NCI-H2029 treated with DMSO at 0.1 percent for 48 hours (cell line): ENCODE measurements around the gene COL4A2.

Experiments used
- DNase-seq: peaks from one replicate; lab custom pipeline; 2025; lab: John Stamatoyannopoulos, UW

The COL4A2 gene

DNA sequence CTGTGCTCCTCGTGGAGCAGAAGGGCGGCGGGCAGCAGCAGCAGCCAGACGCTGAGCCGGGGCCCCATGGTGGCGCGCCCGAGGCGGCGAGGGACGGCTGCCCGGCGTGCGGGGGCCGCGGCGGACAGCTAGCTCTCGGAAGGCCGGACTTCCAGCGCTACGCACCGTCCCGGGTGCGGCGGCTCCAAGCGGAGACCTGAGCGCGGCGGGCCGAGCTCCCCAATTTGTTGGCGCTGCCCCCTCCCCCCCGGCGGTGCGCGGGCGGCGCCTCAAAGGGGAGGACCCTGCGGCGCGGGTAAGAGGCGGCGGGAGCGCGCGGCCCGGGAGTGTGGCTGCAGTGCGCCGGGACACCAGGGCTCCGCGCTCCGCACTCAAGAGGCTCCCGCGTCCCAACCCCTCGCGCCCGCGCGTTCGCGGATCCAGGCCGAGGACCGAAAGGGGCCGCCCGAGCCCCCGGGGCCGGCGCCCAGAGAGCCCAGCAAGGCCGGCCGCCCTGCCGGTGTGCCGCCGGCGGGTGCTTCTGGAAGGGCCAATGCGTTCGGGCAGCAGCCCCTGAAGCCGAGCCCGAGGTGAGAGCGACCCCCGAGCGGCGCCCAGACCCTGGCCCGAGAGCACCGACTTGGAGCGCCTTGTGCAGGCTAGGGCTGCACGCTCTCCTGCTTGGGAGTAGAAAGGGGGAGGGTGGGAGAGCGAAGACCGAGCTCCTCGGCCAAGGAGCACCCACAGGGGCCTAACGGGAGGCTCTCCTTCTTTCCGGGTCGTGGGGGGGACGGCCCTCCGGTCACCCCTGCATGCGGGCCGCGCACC, at the start of gene COL4A2, which contains the start of gene COL4A1:
COL4A2 (plus strand) TSS at position 325 of the 807 bp plus-strand sequence. CDS start 620 bp downstream, outside the sequence.
COL4A1 (minus strand) TSS at position 198 of the 807 bp plus-strand sequence; CDS start at position 68, 130 bp downstream.
- DNase-seq = no peak

DNA sequence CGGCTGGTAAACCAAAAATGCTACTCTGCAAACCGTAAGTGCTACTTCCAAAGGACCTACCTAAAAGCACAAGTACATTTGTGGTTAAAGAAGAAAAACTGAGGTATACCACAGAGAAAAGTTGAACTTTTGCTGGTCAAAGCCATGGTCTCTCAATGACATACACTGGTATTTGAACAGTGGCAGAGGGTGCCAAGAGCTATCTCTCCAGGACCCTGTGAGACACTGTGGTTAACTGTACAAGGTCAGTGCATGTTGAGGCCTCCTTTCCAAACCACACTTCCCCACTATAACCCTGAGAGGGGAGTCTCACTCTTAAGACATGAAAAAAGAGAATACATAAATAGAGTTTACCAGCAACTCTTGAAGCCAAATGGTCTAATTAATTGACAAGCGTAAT, 49.7 kb upstream of the COL4A2 start:
- no peak for DNase-seq

DNA sequence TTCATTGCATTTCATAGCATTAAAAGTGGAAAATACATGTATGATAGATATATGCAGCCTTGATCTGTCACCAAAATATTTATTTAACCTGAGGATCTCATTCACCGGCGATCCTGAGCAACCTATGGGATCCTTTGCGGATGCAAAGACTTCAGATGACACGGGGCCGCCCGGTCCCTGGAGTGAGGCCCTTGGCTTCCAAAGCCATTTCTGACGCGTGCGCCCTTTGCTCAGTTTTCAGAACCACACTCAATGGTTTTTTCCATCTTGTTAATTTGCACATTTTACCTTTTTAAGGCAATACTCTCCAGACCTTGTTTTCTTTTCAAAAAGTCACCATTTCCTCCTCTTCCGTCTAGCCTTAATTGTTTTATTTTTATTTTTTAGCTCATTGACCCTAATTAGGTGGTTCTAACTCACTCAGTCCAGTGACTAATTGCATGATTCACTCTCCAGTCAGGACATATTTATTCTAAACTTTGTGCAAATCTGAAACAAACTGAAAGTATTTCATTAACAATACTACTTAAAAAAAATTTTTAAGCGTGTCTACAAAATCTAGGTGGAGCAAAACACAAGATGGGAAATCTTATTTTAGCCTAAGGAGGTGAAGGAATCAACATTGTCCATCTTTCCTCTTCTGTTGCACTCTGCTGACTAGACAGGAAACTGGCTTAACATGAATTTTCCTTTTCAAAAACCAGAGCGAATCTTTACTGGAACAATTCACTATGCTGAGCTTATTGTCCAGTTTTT, 48.0 kb upstream of the COL4A2 start:
- no peak for DNase-seq

DNA sequence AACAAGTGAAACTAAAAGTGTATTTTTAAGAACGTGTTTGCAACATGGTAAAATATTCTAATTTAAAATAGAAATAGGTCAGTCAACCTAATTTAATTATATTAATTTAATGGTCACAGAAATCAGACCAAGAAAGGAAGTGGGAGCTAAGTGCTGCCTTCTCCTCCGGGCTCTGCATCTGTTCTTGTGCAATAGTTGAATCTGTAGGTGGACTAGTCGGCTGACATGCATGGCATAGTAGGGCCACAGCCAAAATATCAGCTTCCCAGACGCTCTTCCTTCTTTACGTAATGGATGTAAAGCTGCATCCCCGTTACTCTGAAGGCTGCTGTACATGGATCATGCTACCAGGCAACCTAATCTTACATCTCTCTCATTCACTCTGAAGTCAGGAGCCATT, 47.4 kb upstream of the COL4A2 start:
- DNase-seq = no peak

DNA sequence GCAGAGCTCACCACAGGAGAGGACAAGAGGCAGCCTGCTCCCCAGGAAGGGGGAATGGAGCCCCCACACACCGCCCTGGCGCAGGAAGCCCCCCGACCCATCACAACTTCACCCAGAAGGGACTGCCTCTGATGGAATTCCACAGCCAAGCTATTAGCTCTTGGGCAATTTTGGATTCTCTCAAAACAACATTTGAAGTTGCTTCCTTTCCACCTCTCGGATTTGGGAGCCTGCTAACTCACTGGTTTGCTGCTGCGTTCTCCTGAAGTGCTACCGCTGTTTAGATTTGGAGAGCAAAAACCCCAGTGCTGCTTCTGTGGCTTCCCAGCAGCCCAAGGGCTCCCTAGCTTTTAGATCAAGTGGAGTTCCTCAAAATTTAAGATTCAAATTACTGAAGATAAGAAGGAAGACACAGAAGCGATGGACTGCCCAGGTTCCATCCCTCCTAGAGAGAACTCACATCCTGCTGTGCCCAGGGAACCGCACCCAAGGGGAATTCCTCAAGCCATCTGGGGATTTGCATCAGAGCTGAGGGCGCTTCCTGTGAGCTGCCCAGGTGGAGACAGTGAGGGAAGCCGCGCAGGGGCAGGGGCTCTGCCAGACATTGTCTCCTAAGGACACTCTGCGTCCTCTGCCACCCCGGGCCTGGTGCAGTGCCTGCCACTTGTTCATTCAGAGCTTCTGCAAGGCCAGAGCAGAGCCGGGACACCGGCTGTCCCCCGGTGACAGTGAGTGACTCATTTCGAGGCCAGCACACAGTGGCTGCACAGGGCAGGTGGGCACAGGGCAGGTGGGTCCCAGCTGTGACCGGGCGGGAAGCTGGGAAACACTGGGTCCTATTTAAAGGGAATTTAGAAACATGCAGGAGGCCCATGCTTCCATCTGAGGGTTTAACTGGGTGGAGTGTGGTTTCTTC, 45.7 kb upstream of the COL4A2 start:
- no peak for DNase-seq

DNA sequence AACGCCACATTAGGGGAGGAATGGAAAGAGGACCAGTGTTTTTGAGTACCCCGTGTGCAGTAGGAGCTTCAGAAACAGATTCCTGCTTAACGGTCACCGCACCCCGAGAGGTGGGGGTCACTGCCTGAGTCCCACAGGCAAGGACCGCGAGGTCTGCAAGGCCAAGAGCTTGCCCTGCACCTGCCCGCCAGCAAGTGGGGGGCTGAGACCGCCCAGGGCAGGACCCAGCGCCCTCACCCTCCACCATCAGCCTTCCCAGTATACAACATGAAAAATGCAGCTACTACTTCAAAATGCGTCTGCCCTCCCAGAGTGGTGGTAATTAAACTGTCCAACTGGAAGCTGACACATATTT, 45.0 kb upstream of the COL4A2 start:
- DNase-seq = no peak

DNA sequence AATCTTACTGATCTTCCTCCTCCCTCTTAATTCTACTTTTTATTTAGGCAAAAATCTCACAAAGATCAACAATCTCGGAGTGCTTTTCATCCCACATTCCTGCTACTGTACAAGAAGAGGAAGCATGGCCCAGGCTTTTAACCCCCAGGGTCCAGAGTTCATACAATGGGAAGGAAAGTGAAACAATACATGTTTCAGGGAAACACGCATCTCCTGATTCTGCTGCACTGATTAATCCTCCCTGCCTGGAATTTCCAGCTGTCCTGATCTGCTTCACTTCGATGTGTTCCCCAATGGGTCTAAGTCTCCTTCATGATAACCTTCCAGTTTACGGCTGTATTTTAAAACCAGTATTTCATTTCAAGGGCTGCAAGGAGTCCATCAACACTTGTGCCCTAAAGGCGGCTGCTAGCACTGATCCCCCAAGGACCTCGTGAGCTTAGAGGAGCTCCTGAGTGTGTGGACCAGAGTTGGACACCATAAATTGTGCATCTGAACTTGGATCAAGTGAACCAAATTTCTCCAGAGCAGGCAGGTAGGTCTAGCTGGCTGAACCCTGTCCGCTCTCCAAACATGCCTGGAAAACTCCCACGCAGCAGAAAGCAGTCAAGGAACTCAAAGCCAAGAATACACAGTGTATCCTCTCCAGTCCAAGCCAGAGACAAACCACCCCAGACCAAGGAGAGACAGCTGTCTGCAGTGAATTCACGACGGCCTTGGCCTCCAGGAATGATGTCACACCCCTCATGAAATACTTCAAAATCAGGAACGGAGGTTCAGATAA, 44.4 kb upstream of the COL4A2 start:
- no peak for DNase-seq

DNA sequence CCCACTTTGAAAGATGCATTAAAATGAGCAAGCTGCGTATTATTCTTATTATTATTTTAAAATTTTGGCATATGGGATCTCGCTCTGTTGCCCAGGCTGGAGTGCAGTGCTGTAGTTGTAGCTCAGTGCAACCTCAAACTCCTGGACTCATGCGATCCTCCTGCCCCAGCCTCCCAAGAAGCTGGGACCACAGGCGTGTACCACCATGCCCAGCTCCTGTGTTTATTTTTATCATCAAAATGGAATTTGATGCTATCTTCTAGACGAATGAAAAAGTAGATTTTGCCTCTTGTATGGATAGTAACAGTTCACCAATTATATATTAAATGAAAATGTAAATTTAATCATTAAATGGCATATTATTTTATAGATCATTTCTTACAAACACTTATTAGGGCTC, 43.7 kb upstream of the COL4A2 start:
- DNase-seq = no peak

DNA sequence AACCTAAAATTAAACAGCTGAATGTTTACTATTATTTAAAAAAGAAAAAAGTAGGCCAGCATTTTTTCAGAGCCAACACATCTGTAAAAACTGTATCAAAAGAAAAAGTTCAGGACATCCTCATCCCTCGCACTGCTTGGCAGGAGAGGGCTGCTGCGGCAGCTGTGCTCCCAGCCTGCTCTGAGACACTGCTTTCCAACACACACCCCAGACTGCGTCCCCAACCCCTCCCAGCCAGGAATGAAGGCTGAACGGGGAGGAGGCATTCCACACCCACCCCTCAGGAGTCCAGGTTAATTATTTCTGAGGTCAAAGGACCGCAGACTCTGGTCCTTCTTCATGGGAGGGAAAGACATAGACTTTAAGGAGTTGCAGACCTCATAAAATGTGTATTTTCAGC, 43.2 kb upstream of the COL4A2 start:
- DNase-seq = no peak

DNA sequence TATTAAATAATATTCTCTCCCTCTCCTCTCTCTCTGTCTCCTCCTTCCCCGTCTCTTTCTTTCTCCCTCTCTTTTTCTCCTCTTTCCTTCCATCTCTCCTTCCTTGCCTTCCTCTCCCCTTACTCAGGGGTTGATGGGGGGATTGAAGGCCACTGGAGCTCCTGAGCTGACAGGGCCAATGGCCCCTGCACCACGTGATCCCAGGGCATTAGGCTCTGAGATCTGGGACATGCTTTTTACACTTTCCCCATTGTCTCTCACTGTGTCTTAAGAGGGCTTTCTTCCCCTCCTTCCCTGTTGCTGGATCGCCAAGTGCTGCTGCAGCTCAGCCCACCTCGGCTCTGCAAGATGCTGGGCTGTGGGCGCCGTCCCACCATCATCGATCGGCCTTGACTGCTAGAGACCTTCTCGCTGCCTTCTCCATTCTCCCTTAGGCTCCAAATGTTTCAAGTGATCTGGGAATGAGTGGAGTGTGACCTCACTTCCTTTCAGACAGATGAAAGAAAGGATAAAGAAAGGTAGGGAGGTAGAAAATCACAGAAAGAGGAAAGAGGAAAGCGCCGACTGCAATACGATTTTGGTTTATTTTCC, 42.3 kb upstream of the COL4A2 start:
- DNase-seq = no peak

DNA sequence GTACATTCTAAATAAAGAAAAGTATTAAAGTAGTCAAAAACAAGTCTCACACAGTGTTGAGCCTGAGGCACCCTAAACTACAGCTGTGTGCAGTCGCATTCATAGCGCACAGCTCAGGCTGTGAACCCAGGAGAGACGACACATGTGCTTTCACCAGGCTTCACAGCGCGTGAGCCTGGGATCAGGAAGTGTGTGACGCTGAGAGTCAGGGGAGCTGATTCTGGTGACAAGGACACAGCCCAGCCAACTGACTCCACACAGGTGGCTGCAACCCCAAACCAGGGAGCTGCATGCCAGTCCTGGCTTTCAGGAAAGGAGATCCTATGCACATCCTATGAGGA, 41.8 kb upstream of the COL4A2 start:
- DNase-seq = no peak

DNA sequence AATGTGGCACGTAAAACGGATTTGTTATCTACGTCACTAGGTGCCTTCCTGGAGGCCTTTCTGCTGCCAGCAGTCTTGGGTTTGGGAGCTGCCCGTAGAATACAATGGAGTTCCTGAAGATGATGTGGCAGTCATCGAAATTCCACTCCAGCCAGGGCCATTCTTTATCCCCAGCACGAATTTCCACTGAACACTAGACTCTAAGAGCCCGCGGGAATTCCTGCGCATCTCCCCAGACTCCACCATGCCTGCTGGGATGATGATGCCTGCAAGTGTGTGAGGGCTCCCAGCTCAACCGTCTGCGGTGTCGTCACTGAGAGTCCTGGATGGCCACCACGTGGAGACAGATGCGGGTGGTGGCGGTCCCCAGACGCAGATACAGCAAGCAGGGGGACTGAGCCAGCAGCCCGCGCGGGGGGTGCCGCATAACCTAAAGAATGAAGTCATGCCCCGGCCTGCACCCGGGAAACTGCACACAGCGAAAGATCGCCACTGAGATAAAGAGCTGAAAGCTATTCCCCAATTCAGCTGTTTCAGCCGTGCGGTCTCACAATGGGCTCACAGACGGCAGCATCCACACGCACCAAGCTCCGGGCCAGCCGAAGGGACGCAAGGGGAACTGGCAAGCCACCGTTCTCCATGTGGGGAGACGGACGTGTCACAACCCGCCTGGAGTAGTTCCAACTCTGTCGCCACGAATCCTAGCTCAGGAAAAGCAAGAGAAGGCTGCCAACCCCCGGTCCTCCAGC, 41.2 kb upstream of the COL4A2 start:
- no peak for DNase-seq

DNA sequence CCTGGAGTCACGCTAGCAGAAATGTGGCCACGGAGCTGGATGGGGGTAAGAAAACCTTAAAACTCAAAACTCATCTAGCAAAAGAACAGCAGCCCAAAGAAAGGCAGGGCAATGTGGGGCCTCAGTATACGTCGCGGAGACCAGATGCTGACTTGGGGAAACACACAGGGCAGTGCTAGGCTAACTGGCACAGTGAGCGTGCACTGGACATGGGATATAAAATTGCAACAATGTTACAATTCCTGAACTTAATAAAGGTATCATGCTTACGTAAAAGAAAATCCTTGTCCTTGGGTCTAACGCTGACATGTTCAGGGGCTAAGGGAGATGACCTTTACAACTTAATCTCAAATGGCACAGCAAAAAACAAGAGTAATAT, 40.7 kb upstream of the COL4A2 start:
- DNase-seq = no peak

DNA sequence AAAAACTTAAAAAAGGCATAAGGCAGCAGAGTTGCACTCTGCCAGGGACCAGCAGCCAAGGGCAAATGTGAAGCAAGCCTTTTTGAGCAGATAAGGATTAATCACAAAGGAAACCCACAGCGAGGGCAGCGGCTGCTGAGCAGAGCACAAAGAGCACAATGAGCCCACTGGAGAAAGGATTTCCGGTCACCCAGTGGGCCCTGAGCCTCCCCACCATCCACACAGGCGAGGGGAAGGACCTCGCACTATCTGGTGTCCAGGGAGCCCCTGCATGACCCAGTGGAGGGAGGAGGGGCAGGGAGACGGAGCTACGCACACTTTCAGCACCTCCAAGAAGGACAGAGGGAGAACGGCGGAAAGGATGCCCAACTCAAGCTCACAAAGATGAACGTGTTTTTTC, 40.1 kb upstream of the COL4A2 start:
- no peak for DNase-seq

DNA sequence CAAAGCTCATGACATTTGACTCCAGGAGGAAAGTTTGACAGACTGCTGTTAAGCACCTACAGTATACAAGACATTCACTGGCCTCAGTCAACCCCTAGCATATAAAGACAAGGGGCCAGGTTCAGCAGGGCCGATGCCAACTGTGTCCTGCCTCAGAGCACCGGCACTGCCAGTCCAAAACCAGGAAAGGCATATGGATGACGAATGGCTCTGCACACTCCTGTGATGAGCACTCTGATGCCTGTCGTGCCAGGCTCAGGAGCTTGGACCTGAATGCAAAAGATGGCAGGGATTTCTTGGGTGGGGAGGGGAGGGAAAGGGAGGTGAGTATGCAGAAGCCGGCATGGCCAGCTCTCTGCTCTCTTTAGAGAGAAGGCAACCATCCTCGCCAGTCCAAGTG, 39.0 kb upstream of the COL4A2 start:
- DNase-seq = no peak

DNA sequence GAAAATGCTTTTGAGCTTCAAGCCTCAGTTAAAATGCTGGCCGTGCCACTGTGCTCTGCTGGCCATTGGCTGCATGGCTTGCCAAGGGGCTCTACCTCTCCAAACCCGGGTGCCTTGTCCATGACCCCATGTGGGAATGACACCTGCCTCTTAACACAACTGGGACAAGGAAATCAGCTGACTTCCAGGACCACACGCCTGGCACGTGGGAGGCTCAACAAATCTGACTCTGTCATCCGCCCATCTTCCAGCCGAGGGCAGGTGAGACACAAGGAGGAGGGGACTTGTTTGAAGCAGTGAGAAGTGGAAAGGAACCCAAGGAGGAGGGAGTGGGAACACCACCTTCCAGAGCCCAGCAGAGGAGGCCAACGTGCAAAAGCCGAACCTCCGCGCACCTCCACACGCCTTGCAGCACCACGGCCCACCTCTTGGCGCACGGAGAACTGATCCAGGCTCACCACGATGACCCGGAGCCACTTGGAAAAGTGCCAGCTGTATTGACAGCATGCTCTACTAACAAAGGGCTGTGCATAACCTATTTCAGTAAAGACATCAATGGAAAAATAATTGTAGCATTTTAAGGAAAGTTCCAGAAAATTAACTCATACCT, 38.4 kb upstream of the COL4A2 start:
- DNase-seq = no peak

DNA sequence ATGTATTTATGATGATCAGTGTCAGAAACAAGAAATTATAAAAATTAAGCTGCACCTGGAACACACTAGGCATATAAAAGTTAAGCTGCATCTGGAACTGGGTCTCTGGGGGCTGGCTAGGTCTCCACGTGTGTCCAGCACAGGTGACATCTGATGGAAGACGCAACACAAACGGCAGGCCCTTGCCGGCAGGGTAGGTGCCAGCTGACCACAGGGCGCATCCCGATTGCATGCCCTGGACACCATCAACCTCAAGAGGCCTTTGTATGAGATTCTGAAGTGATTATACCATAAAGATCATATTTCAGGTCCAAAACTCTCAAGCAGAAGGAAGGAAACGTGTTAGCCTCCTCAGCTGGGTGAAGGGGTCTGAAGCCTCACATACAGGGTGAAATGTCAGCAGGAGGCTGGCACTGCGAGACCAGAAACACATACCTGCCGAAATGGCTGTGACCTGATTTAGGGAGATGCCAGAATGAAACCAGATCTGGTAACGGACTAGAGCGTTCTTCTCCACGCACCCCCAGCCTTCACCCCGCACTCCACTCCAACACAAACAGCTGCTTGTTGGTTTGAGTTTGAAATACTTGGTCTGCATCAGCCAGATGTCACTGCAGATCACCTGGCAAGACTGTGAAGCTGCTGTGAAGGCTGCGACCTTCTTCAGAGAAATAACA, 37.4 kb upstream of the COL4A2 start:
- DNase-seq = no peak

DNA sequence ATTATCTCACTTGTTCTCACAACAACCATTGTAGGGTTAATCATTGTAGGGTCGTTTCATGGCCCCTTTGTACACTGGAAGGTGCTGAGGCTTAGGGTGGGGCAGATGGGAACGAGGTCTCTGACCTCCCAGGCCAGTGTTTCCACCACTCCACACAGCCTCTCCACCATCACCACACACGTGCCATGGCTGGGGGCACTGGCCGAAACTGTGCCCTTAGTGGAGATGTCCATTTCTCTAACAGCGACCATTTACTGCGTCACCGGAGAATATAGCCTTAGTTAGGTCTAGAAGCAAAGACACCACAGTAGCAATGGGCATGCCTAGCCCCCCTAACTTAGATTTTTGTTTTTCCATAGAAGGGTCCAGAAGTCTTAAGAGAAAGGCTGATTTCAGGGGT, 36.6 kb upstream of the COL4A2 start:
- DNase-seq = no peak

DNA sequence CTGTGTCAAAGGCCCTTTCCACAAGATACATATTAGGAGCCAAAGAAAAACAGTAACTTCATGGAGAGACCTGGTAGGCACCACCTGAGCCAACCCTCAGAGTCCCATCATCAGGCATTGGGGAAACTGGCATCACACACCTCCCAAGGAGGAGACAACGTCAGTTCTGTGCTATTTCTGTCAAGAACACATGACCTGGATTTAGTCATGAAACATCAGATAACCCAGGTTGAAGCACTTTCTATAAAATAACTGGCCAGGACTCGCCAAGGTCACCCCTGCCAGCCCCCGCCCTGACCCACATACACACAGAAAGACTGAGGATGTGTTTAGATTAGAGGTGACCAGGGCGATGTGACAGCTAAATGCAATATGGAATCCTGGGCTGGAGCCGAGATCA, 35.8 kb upstream of the COL4A2 start:
- no peak for DNase-seq

DNA sequence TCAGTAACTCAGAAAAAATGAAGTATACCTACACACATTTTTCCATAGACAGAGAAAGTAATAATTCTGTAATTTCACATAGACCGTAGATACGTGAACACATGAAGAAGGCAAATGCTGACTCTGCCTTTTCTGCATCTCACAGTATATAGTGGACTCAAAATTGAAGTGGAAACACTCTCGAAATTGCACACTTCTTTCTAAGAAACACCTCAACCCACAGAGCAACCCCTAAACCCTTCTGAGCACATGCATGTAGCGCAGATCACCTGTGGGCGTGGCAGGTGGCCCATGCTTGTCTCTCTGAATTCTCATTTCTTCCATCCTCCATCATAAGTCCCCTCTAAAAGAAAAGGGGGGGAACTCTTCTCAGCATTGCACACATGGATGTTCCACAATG, 34.9 kb upstream of the COL4A2 start:
- no peak for DNase-seq
